IPS-18c (cell line): Measurements from ENCODE around the gene IL36G.
"Not testable (repeated sequence)": the region's sequence is repeated elsewhere in the genome, so short reads cannot be mapped to it uniquely, and the experiment has no call there.

Experiments used
- H3K4me3 ChIP-seq: 2 replicates; pipeline ENCODE4 v1.7.0; 2013; ENCODE audit warnings: low read depth, mild to moderate bottlenecking, low read length, moderate library complexity; ENCODE audit not compliant: insufficient read depth
- H3K9me3 ChIP-seq: one replicate; pipeline ENCODE4 v1.6.1; 2013; ENCODE audit warnings: mild to moderate bottlenecking, low read length, moderate library complexity; ENCODE audit not compliant: control insufficient read depth, insufficient read depth

The IL36G gene

GRCh38 chr2:112977559-112978056 is at the start of gene IL36G:
TSS of gene IL36G (plus strand) at chr2:112978006. CDS start at chr2:112978639, 633 bp downstream.
- Histone ChIP-seq H3K9me3 (no peaks in the 10 kb centered on the region), H3K4me3 (no peak within 1 kb of the TSS; the same call in 1 of the 2 replicates)

DNA sequence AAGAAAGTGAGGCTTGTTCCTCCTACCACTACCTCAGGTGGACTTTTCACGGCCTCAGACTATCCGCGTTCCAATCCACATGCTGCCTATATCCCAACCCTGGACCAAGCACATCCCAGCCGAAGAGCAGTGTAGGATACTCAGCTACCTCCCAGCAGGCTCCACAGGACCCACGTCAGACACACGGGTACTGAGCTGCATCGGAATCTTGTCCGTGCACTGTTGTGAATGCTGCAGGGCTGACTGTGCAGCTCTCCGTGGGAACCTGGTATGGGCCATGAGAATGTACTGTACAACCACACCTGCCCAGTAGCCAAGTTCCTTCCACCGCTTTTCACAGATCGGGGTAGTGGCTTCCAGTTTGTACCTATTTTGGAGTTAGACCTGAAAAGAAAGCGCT is 44.5 kb upstream of the IL36G start:
- Histone ChIP-seq H3K9me3 (no peaks in the 10 kb centered on the region), H3K4me3 (no peak overlapping the region)

- H3K4me3 ChIP-seq, H3K9me3 ChIP-seq: not testable (repeated sequence)
Measured at GRCh38 chr2:112934117-112934516, 43.7 kb upstream of the IL36G start.

- H3K4me3 ChIP-seq, result no peak overlapping the region
- H3K9me3 ChIP-seq, result no peaks in the 10 kb centered on the region
Measured at GRCh38 chr2:112936927-112937232, 40.9 kb upstream of the IL36G start.

- no peak overlapping the region for H3K4me3 ChIP-seq
- no peaks in the 10 kb centered on the region for H3K9me3 ChIP-seq
Measured at GRCh38 chr2:112938904-112939303, 38.9 kb upstream of the IL36G start.

GRCh38 chr2:112939425-112939824 is 38.4 kb upstream of the IL36G start:
- H3K9me3 ChIP-seq, result no peaks in the 10 kb centered on the region
- no peak overlapping the region for H3K4me3 ChIP-seq

- no peak overlapping the region for H3K4me3 ChIP-seq
- H3K9me3 ChIP-seq, result no peaks in the 10 kb centered on the region
Measured at GRCh38 chr2:112940859-112941625, 36.8 kb upstream of the IL36G start.

DNA sequence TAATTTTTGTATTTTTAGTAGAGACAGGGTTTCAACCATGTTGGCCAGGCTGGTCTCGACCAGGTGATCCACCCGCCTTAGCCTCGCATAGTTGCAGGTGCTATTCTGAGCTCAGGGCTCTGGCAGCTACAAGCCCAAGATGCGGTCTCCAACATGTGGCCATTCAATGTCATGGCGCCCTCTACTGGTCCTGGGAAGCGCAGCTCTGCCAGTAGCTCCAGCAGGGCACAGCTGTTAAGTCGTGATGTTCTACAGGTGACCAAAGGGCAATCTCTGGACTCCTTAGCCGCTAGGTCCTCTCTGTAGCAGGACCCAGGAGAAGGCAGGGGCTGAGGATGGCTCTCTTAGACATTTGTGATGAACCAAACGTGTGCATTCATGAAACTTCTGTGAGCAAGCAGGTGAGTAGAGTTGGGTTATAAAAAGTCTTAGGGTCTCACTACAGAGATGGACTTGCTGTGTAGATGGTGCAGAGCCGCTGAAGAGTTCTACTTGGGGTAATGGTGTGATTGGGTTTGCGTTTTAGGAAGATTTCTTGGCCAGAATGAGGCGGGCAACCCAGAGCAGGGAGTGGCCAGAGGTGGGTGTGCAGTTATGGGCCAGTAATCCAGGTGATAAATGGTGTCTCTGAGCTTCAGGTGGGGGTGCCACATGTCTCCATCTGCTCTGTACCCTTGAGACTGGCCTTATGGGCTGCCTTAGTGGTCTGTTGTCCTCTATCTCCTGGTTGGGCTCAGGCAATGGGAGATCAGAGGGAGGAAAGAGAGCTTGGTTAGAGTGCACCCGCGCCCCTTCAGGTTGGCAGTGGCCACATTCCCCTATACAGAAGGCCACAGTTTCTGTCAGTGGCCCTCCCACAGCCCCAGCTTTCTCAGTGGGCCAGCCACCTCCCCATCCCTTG is 35.8 kb upstream of the IL36G start:
- no peak overlapping the region for H3K4me3 ChIP-seq
- H3K9me3 ChIP-seq, result peaks cover 3% of the 10 kb centered on the region

- H3K9me3 ChIP-seq, result peaks cover 4% of the 10 kb centered on the region
- H3K4me3 ChIP-seq, result no peak overlapping the region
Measured at GRCh38 chr2:112942654-112943002, 35.2 kb upstream of the IL36G start.

- Histone ChIP-seq H3K4me3 (no peak overlapping the region), H3K9me3 (peaks cover 4% of the 10 kb centered on the region)
Measured at GRCh38 chr2:112944971-112945370, 32.8 kb upstream of the IL36G start.

GRCh38 chr2:112946086-112946485 is 31.7 kb upstream of the IL36G start:
- peaks cover 4% of the 10 kb centered on the region for H3K9me3 ChIP-seq
- no peak overlapping the region for H3K4me3 ChIP-seq

GRCh38 chr2:112947374-112947773 is 30.4 kb upstream of the IL36G start:
- Histone ChIP-seq H3K4me3 (no peak overlapping the region), H3K9me3 (peaks cover 4% of the 10 kb centered on the region)

DNA sequence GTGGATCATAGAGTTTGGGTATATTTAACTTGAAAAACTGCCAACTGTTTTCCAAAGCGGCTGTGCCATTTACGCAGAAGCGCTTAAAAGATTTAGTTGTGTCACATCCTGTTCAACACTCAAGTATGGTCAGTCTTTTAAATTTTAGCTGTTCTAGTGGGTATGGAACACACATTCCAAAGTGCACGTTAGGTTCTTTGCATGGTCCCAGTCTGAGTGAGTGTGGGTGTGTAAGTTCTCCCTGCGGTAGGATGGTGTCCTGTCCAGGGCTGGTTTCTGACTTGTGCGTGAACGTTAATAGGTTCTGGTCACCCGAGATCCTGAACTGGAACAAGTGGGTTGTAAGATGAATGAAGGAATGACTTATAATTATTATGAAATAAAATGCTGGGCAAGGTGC is 28.4 kb upstream of the IL36G start:
- Histone ChIP-seq H3K4me3 (no peak overlapping the region), H3K9me3 (peaks cover 4% of the 10 kb centered on the region)

DNA sequence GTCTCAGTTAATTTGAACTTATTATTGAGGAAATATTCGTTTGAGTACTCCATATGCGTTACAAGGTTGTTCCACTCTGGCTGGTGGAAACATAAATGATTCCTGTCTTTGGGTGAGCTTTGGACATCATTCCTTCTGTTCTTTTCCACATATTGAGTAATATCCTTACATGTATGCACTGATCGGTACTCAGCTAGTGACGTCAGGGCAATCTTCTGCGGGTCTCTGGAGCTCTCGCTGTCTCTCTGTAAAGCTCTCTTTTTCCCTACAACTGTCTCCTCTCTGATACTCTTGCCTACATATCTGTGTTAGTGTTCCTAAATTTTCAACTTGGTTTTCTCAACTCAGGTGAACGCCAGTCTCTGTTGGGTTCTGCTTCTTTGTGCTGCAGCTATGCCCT is 23.4 kb upstream of the IL36G start:
- H3K9me3 ChIP-seq, result no peaks in the 10 kb centered on the region
- no peak overlapping the region for H3K4me3 ChIP-seq

DNA sequence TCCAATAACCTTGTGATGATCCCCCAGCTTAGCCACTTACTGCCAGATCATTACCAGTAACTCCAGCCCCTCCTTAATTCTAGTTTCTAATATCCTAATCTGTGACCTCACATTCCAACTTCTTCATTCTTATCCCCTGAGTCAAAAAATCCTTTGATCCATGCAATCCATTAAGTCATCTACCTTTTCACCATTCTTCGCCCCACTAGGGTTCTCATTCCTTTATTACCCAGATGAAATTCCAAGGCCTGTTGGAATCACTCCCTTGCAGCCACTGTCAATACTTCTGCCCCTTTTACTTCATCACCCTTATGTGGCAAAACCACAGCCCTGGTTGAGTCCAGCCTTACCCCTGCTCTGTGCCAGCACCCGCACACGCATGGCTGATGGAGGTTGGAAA is 20.3 kb upstream of the IL36G start:
- Histone ChIP-seq H3K4me3 (no peak overlapping the region), H3K9me3 (no peaks in the 10 kb centered on the region)

DNA sequence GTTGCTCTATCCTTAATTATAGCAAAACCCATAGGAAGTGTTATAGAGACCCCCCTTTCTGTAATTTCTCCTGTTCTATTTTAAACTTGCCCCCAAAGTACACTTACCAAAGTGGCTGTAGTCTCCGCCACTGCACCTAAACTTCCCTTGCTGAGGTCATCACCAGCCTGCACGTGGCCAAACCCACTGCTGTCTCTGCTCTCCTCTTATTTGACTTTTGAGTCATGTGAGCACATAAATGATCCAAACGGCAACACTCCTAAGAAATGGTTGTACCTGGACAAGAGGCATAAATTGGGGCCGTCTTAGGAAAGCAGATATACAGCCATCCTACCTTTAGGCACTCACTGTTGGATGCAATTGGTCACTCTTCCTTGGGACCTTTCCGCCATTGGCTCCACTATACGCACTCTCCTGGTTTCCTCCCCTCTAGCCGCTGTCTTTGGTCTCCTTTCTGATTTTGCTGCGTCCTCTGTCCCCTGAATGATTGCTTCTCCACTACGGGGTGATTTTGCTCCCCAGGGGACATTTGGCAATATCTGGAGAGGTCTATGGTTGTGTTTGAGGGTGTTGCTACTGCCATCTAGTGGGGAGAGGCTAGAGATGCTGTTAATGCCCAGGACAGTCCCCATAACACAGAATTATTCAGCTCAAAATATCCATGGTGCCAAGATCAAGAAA is 19.2 kb upstream of the IL36G start:
- no peaks in the 10 kb centered on the region for H3K9me3 ChIP-seq
- H3K4me3 ChIP-seq, result no peak overlapping the region

DNA sequence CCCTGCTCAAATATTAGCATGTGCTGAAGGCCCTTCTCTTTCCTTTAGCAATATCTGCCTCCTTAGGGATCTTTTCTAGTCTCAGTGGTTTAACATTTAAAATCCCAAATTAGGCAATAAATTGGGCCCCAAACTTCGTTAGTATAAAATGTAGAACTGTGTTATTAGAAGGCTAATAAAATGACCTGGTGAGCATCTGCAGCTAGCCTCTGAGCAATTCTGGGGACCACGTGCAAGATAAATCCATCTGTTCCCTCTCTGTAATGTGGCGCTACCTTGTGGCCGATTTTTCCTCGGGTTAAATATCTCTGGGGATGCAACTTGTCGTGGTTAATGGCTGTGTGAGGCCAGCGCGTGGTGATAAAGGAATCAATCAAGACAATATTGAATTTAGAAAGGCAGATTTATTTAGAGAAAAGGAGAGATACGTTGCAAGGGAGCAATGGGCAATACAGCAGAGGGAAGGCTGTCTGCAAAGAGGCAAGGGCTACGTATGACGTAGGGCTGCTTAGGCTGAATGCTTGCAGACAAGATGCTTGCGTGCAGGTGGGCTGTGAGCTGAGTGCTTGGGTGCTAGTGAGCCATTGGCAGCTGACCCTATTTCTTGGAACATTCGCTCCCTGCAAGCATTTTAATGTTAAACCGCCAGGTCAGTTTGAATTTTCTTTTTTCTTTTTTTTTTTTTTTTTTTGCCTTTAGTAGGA is 18.5 kb upstream of the IL36G start:
- H3K9me3 ChIP-seq, result no peaks in the 10 kb centered on the region
- H3K4me3 ChIP-seq, result no peak overlapping the region
